Liver (tissue), 9 donors: ENCODE results near the gene GRSF1. TPM values are rescaled to one million over a fixed set of nuclear protein-coding genes. Genes with fewer than 3 reads are reported as not detected.

Source experiments
- DNase-seq: peaks from one replicate; pipeline ENCODE4 v3.0.0-alpha.2; 2017; ENCODE audit warnings: low spot score
- H3K27ac ChIP-seq, 2 donors: one replicate each; pipeline ENCODE4 v1.7.0; 2013; ENCODE audit warnings: inconsistent platforms in 2 of 2, low read length in 2 of 2, control low read depth in 1 of 2, low read depth in 1 of 2, mild to moderate bottlenecking in 1 of 2
- H3K27me3 ChIP-seq, 4 donors: one replicate each; pipeline versions ENCODE4 v1.6.1 to v1.7.0; 2013; ENCODE audit warnings: low read length in 3 of 4, inconsistent platforms in 1 of 4, mild to moderate bottlenecking in 1 of 4, moderate library complexity in 1 of 4; ENCODE audit not compliant: control insufficient read depth in 4 of 4, insufficient read depth in 4 of 4
- H3K36me3 ChIP-seq, 4 donors: one replicate each; pipeline versions ENCODE4 v1.6.1 to v1.7.0; 2013; ENCODE audit warnings: low read length in 3 of 4, mild to moderate bottlenecking in 3 of 4, low read depth in 1 of 4, moderate library complexity in 1 of 4; ENCODE audit not compliant: control insufficient read depth in 4 of 4, insufficient read depth in 3 of 4
- H3K4me1 ChIP-seq, 4 donors: one replicate each; pipeline versions ENCODE4 v1.6.1 to v1.7.0; 2013; ENCODE audit warnings: low read length in 3 of 4, mild to moderate bottlenecking in 3 of 4, moderate library complexity in 1 of 4; ENCODE audit not compliant: control insufficient read depth in 4 of 4, insufficient read depth in 4 of 4
- H3K4me3 ChIP-seq, 3 donors: one replicate each; pipeline versions ENCODE4 v1.6.1 to v1.7.0; 2013; ENCODE audit warnings: low read length in 3 of 3, control low read depth in 1 of 3, low read depth in 1 of 3, mild to moderate bottlenecking in 1 of 3
- H3K9ac ChIP-seq, 2 donors: one replicate each; pipeline ENCODE4 v1.7.0; 2013; ENCODE audit warnings: low read length in 2 of 2, mild to moderate bottlenecking in 2 of 2, moderate library complexity in 2 of 2, control low read depth in 1 of 2, low read depth in 1 of 2
- H3K9me3 ChIP-seq, 4 donors: one replicate each; pipeline versions ENCODE4 v1.6.1 to v1.7.0; 2013; ENCODE audit warnings: low read length in 3 of 4; ENCODE audit not compliant: control insufficient read depth in 4 of 4
- ATF3 ChIP-seq: IDR thresholded peaks from 2 replicates; pipeline ENCODE4 v1.6.1; 2016; ENCODE audit warnings: antibody characterized with exemption
- CTCF ChIP-seq: fragments of 150-350 bp; IDR thresholded peaks from 2 replicates; pipeline ENCODE4 v1.5.1; 2017; ENCODE audit warnings: improper control_type of control experiment, low read depth, low read length; ENCODE audit not compliant: missing input control
- EGR1 ChIP-seq, 2 donors: IDR thresholded peaks; 2 replicates each; pipeline ENCODE4 v1.6.1; 2016 to 2018; ENCODE audit warnings: antibody characterized with exemption in 2 of 2, low read depth in 2 of 2
- FOXA1 ChIP-seq: IDR thresholded peaks from 2 replicates; pipeline ENCODE4 v1.6.1; 2016; ENCODE audit warnings: antibody characterized with exemption
- FOXA2 ChIP-seq: IDR thresholded peaks from 2 replicates; pipeline ENCODE4 v1.6.1; 2016; ENCODE audit warnings: antibody characterized with exemption
- GABPA ChIP-seq, 2 donors: IDR thresholded peaks in 1 of 2; conservative IDR thresholded peaks in 1 of 2; 2 replicates each; pipeline ENCODE4 v1.6.1; 2016; ENCODE audit warnings: antibody characterized with exemption in 2 of 2, mild to moderate bottlenecking in 1 of 2, moderate library complexity in 1 of 2
- HNF4A ChIP-seq, 2 donors: conservative IDR thresholded peaks; 2 replicates each; pipeline ENCODE4 v1.6.1; 2016; ENCODE audit warnings: antibody characterized with exemption in 2 of 2, mild to moderate bottlenecking in 2 of 2
- HNF4G ChIP-seq: IDR thresholded peaks from 2 replicates; pipeline ENCODE4 v1.6.1; 2016; ENCODE audit warnings: antibody characterized with exemption
- NR2F2 ChIP-seq: IDR thresholded peaks from 2 replicates; pipeline ENCODE4 v1.6.1; 2016; ENCODE audit warnings: antibody characterized with exemption
- RAD21 ChIP-seq, 2 donors: IDR thresholded peaks; 2 replicates each; pipeline ENCODE4 v1.6.1; 2016; ENCODE audit warnings: antibody characterized with exemption in 2 of 2, mild to moderate bottlenecking in 2 of 2
- REST ChIP-seq: IDR thresholded peaks from 2 replicates; pipeline ENCODE4 v1.6.1; 2016; ENCODE audit warnings: antibody characterized with exemption, mild to moderate bottlenecking
- RXRA ChIP-seq, 2 donors: IDR thresholded peaks; 2 replicates each; pipeline ENCODE4 v1.6.1; 2017 to 2018; ENCODE audit warnings: antibody characterized with exemption in 2 of 2, mild to moderate bottlenecking in 1 of 2
- SP1 ChIP-seq: IDR thresholded peaks from 2 replicates; pipeline ENCODE4 v1.6.1; 2018; ENCODE audit warnings: antibody characterized with exemption, mild to moderate bottlenecking
- TAF1 ChIP-seq: conservative IDR thresholded peaks from 2 replicates; pipeline ENCODE4 v1.6.1; 2016; ENCODE audit warnings: antibody characterized with exemption, mild to moderate bottlenecking
- YY1 ChIP-seq: IDR thresholded peaks from 2 replicates; pipeline ENCODE4 v1.6.1; 2016; ENCODE audit warnings: antibody characterized with exemption, mild to moderate bottlenecking
- ZBTB33 ChIP-seq: IDR thresholded peaks from 2 replicates; pipeline ENCODE4 v1.6.1; 2016; ENCODE audit warnings: antibody characterized with exemption
- WGBS: extraction: QIAGEN DNeasy Blood & Tissue Kit; methylation state at CpG from one replicate; pipeline ENCODE4 v1.1.7; 2013; 5-methylcytosine and 5-hydroxymethylcytosine counted together
- polyA plus RNA-seq, 2 donors: library from polyadenylated mRNA; stranded (reverse) in 1 of 2; unstranded in 1 of 2; fragments of 200-250 nt in 1 of 2; fragments of >200 nt in 1 of 2; fragmentation: Nextera tagmentation in 1 of 2; extraction: Ambion mirVana in 1 of 2; gene quantifications; one replicate each; pipeline versions ENCODE4 v1.2.1 to v1.2.3, GENCODE V29; 2013 to 2015
- total RNA-seq, 2 donors: library from RNA; depleted of rRNA; stranded (reverse); fragments of >200 nt; gene quantifications; one replicate each; pipeline ENCODE4 v1.2.3, GENCODE V29; 2014
- donor health status: healthy.
- donor health status: healthy.
- donor health status: healthy.
- donor health status: healthy.
- donor health status: healthy.

GRSF1 gene
- total and polyA plus RNA-seq, 4 donors = 22.5 to 30.4 (median 28.0) TPM

GRCh38 chr4:70783096-70783495 is 56.6 kb downstream of the GRSF1 start:
- Histone ChIP-seq H3K9me3 (no peaks in the 10 kb centered on the region), H3K9ac (no peak overlapping the region), H3K4me3 (no peak overlapping the region), H3K27me3 (no peaks in the 10 kb centered on the region), H3K27ac (no peak overlapping the region), H3K4me1 (peaks cover 0 to 8% (median 3%) of the 10 kb centered on the region in 4 donors), H3K36me3 (peaks cover 5 to 24% (median 16%) of the 10 kb centered on the region in 4 donors)
- DNase-seq = no peak
- 96% methylated on average over 4 of the region's 4 CpGs for WGBS
- TF ChIP-seq TAF1 (no peak), ATF3 (no peak), RAD21 (IDR thresholded peaks at IDR 0.05) (no peak), RXRA (IDR thresholded peaks at IDR 0.05) (no peak), CTCF (no peak), EGR1 (IDR thresholded peaks at IDR 0.05; ENCODE audit: low read depth in 2 of 2) (no peak), REST (no peak)

GRCh38 chr4:70778888-70779422 is 60.7 kb downstream of the GRSF1 start:
- Histone ChIP-seq H3K9ac (no peak overlapping the region), H3K36me3 (peaks cover 5 to 15% (median 12%) of the 10 kb centered on the region in 4 donors), H3K4me1 (peaks cover 0 to 8% (median 3%) of the 10 kb centered on the region in 4 donors), H3K27ac (no peak overlapping the region), H3K9me3 (no peaks in the 10 kb centered on the region), H3K27me3 (no peaks in the 10 kb centered on the region), H3K4me3 (no peak overlapping the region)
- DNase-seq = no peak
- WGBS = 32% methylated on average over 5 of the region's 5 CpGs
- peak; percentile 33 for TF ChIP-seq SP1
- no peak for TF ChIP-seq HNF4G
- no peak for TF ChIP-seq FOXA2
- peak; percentile 42 for TF ChIP-seq YY1
- peak in 1 of 2 donors; percentile 53 for TF ChIP-seq RAD21 (IDR thresholded peaks at IDR 0.05)
- peak; percentile 65 to 66 for TF ChIP-seq RXRA (IDR thresholded peaks at IDR 0.05)
- TF ChIP-seq NR2F2 = peak; percentile 41
- no peak for TF ChIP-seq TAF1
- no peak for TF ChIP-seq ATF3
- peak; percentile 34 to 65 for TF ChIP-seq HNF4A (conservative IDR thresholded peaks at IDR 0.05)
- no peak for TF ChIP-seq FOXA1
- TF ChIP-seq GABPA (IDR thresholded peaks at IDR 0.05 in 1 of 2, conservative IDR thresholded peaks at IDR 0.05 in 1 of 2) = no peak
- no peak for TF ChIP-seq EGR1 (IDR thresholded peaks at IDR 0.05; ENCODE audit: low read depth in 2 of 2)
- no peak for TF ChIP-seq REST
- TF ChIP-seq ZBTB33 = no peak
- no peak for TF ChIP-seq CTCF
